Measurements from ENCODE around the gene RPA1.

Gene RPA1

GRCh38 chr17:1940810-1941185, 111.0 kb downstream of the RPA1 start:
- DNase-seq, result peak; percentile 86
- Histone ChIP-seq H3K27me3 (ENCODE audit: insufficient read depth, low read depth, severe bottlenecking) (no peaks in the 10 kb centered on the region), H3K4me3 (ENCODE audit: low read depth, low read length) (peak overlapping the region; percentile 26), H3K27ac (peak overlapping the region; percentile 82), H3K9me3 (ENCODE audit: severe bottlenecking) (no peaks in the 10 kb centered on the region), H3K36me3 (peaks cover 13% of the 10 kb centered on the region)
- TF ChIP-seq, protein P1, sequence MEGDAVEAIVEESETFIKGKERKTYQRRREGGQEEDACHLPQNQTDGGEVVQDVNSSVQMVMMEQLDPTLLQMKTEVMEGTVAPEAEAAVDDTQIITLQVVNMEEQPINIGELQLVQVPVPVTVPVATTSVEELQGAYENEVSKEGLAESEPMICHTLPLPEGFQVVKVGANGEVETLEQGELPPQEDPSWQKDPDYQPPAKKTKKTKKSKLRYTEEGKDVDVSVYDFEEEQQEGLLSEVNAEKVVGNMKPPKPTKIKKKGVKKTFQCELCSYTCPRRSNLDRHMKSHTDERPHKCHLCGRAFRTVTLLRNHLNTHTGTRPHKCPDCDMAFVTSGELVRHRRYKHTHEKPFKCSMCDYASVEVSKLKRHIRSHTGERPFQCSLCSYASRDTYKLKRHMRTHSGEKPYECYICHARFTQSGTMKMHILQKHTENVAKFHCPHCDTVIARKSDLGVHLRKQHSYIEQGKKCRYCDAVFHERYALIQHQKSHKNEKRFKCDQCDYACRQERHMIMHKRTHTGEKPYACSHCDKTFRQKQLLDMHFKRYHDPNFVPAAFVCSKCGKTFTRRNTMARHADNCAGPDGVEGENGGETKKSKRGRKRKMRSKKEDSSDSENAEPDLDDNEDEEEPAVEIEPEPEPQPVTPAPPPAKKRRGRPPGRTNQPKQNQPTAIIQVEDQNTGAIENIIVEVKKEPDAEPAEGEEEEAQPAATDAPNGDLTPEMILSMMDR (IDR thresholded peaks at IDR 0.05; ENCODE audit: low read depth, low read length), result no peak

DNA sequence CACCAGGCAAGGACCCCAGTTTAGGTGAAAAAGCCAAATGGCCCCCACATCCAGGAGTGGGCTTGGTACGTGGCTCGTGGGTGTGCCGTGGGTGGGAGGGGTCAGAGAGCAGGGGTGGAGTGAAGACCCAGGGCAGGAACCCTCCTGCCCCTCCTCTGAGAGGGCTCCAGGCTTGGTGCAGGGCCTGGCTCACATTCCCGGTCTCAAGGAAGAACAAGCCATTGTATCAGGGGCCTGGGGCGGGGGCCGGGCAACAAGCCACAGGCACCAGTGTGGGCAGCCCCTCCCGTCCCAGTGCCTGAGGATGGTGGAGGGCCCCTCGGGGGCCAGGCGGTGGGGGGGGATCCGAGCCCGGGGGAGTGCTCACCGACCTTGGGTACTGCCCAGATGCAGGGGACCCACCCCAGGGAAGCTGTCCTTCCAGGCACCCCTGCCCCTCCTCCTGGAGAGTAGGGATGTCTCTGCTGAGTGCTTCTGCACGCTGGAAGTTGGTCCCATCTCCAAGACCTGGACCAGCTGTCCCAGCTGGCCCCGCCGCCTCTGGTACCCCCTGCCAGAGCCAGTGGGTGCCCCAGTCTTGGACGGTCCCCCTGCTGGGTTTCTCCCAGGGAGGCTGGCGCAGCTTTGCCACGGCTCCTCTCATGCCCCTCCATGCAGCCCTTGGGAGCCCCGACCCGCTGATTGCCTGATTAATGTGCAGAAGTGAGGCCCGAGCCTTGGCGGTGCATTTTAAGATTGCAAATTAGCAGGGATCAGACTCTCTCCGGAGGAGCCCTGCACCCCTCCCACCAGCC, 111.7 kb downstream of the RPA1 start:
- no peak for DNase-seq
- Histone ChIP-seq H3K36me3 (peaks cover 6% of the 10 kb centered on the region), H3K9me3 (ENCODE audit: severe bottlenecking) (no peaks in the 10 kb centered on the region), H3K27ac (peak overlapping the region; percentile 82), H3K27me3 (ENCODE audit: insufficient read depth, low read depth, severe bottlenecking) (no peaks in the 10 kb centered on the region), H3K4me3 (ENCODE audit: low read depth, low read length) (no peak overlapping the region)
- TF ChIP-seq, protein P1 (IDR thresholded peaks at IDR 0.05; ENCODE audit: low read depth, low read length), result no peak

- TF ChIP-seq, protein P1 (IDR thresholded peaks at IDR 0.05; ENCODE audit: low read depth, low read length), result no peak
- Histone ChIP-seq H3K4me3 (ENCODE audit: low read depth, low read length) (no peak overlapping the region), H3K27ac (peak overlapping the region; percentile 82; the same call in 1 of the 2 replicates), H3K9me3 (ENCODE audit: severe bottlenecking) (no peaks in the 10 kb centered on the region), H3K36me3 (peaks cover under 1% of the 10 kb centered on the region; the same call in 1 of the 2 replicates), H3K27me3 (ENCODE audit: insufficient read depth, low read depth, severe bottlenecking) (no peaks in the 10 kb centered on the region)
- no peak for DNase-seq
Observed at GRCh38 chr17:1942066-1942365, 112.2 kb downstream of the RPA1 start.

DNA sequence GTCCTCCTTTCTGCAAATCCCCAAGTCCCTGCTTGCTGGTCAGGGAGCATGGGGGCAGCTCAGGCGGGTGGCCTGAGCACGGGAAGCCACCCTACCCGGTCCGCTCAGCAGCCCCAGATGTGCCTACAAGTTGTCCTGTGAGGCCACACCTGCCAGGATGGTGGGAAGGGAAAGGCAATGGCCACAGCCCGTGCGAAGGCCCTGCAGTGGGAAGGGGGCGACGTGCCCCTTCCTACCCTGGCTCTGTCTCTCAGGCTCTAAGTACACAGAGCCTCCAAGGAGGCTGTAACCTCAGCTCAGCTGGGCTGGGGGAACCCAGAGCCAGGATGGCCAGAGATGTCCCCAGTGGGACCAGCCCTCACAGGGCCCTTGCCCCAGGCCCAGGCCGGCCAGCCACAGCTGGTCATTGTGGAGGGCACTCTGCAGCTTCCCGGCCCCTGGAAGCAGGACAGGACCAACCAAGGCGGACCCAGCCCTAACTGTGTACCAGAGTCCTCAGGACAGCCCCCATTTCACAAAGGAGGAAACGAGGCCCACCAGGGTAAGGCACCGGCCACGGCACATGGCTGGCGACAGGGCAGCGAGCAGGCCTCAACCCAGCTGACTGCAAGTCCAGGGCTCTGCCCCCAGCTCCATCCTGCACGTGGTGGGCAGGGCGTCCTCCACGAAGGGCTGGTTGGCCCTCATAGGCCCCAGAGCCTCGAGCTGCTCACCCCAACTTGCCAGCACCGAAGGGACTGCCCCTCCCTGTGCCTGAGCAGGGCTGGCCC, 113.0 kb downstream of the RPA1 start:
- TF ChIP-seq, protein P1 (IDR thresholded peaks at IDR 0.05; ENCODE audit: low read depth, low read length), result no peak
- Histone ChIP-seq H3K27me3 (ENCODE audit: insufficient read depth, low read depth, severe bottlenecking) (no peaks in the 10 kb centered on the region), H3K4me3 (ENCODE audit: low read depth, low read length) (no peak overlapping the region), H3K36me3 (no peaks in the 10 kb centered on the region; the same call in 1 of the 2 replicates), H3K27ac (no peak overlapping the region), H3K9me3 (ENCODE audit: severe bottlenecking) (no peaks in the 10 kb centered on the region)
- DNase-seq, result no peak

GRCh38 chr17:1943436-1943831, 113.6 kb downstream of the RPA1 start:
- DNase-seq, result no peak
- H3K27ac ChIP-seq, result no peak overlapping the region
- no peaks in the 10 kb centered on the region; the same call in 1 of the 2 replicates for H3K36me3 ChIP-seq
- H3K9me3 ChIP-seq (ENCODE audit: severe bottlenecking), result no peaks in the 10 kb centered on the region
- TF ChIP-seq, protein P1 (IDR thresholded peaks at IDR 0.05; ENCODE audit: low read depth, low read length), result no peak
- no peak overlapping the region for H3K4me3 ChIP-seq (ENCODE audit: low read depth, low read length)
- no peaks in the 10 kb centered on the region for H3K27me3 ChIP-seq (ENCODE audit: insufficient read depth, low read depth, severe bottlenecking)
